ENCODE data around the gene IL19. TPM values are rescaled to one million over a fixed set of nuclear protein-coding genes. Genes with fewer than 3 reads are reported as not detected.

IL19 gene
- total and polyA plus RNA-seq, 4 donors = 0.10 to 0.68 (median 0.12) TPM; not detected in 1

DNA sequence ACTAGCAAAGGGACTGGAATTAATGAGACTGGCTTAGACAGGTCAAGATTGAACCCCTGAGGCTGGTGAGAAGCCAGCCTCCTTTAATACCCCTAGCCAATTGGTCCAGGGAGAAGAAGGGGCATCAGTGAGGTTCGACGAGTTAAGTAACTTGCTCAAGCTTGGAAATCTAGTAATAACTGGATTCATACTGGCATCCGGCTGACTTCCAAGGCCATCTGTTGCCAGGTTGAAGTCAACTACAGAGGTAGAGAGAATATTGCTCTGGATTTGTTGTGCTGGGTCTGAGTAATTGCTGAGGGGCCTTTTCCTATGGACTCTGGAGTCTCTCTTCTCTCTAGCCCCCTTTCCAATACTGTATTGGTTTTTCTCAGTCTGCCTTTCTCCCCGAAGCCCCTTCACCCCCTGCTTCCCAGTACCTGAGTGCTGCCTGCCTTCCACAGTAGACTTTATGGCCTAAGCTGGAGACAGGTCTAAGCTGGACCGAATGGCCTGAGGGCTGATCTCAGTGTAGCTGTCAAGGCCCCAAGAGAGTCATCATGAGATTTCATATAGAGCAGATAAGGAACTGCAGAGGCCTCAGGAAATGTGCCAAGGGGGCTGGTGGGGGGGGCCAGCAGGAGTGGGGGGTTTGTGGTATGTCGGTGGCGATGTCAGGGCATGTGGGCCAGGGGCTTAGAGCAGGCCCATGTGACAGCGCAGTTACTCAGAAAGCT lies 42.4 kb upstream of the IL19 start:
- DNase-seq = no peak
- ATAC-seq (ENCODE audit: insufficient read depth, low FRiP score) = no peak
- Histone ChIP-seq H3K36me3 (ENCODE audit: control insufficient read depth in 4 of 4, insufficient read depth in 4 of 4, low read length in 4 of 4) (peaks cover 15 to 41% (median 23%) of the 10 kb centered on the region in 4 donors), H3K4me3 (no peak overlapping the region), H3K9me3 (ENCODE audit: control insufficient read depth in 4 of 4, insufficient read depth in 3 of 4, low read length in 3 of 4) (no peaks in the 10 kb centered on the region), H3K27ac (ENCODE audit: low read depth in 1 of 2, low read length in 1 of 2) (peak overlapping the region in 1 of 2 donors; percentile 46), H3K27me3 (ENCODE audit: control insufficient read depth in 3 of 3, insufficient read depth in 3 of 3, low read length in 2 of 3) (no peaks in the 10 kb centered on the region), H3K9ac (ENCODE audit: insufficient read depth in 1 of 2, low read length in 2 of 2) (no peak overlapping the region), H3K4me1 (ENCODE audit: control insufficient read depth in 5 of 5, insufficient read depth in 5 of 5, low read length in 5 of 5) (peaks cover 0 to 22% (median 4%) of the 10 kb centered on the region in 5 donors)
- 63 to 75% methylated on average over 8 of the region's 8 CpGs for WGBS, 2 donors
- TF ChIP-seq, protein P1, sequence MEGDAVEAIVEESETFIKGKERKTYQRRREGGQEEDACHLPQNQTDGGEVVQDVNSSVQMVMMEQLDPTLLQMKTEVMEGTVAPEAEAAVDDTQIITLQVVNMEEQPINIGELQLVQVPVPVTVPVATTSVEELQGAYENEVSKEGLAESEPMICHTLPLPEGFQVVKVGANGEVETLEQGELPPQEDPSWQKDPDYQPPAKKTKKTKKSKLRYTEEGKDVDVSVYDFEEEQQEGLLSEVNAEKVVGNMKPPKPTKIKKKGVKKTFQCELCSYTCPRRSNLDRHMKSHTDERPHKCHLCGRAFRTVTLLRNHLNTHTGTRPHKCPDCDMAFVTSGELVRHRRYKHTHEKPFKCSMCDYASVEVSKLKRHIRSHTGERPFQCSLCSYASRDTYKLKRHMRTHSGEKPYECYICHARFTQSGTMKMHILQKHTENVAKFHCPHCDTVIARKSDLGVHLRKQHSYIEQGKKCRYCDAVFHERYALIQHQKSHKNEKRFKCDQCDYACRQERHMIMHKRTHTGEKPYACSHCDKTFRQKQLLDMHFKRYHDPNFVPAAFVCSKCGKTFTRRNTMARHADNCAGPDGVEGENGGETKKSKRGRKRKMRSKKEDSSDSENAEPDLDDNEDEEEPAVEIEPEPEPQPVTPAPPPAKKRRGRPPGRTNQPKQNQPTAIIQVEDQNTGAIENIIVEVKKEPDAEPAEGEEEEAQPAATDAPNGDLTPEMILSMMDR (IDR thresholded peaks at IDR 0.05; ENCODE audit: control extremely low read depth, extremely low read depth) = no peak

DNA sequence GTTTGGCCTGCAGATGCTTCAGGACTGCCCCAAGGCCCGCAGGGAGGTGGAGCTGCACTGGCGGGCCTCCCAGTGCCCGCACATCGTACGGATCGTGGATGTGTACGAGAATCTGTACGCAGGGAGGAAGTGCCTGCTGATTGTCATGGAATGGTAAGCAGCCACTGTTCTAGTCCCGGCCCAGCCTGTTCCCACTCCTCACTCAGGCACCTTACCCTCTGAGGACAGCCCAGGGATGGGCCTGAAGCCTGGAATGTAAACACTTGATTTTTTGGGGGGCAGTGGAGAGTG lies 41.9 kb upstream of the IL19 start:
- ATAC-seq (ENCODE audit: insufficient read depth, low FRiP score) (no peak), DNase-seq (no peak)
- no peak overlapping the region for H3K4me3 ChIP-seq
- WGBS, 2 donors = 36 to 78% methylated on average over 9 of the region's 9 CpGs
- no peak overlapping the region for H3K27ac ChIP-seq (ENCODE audit: low read depth in 1 of 2, low read length in 1 of 2)
- TF ChIP-seq, protein P1 (IDR thresholded peaks at IDR 0.05; ENCODE audit: control extremely low read depth, extremely low read depth) = no peak
- H3K9ac ChIP-seq (ENCODE audit: insufficient read depth in 1 of 2, low read length in 2 of 2) = no peak overlapping the region
- H3K36me3 ChIP-seq (ENCODE audit: control insufficient read depth in 4 of 4, insufficient read depth in 4 of 4, low read length in 4 of 4) = peaks cover 16 to 46% (median 24%) of the 10 kb centered on the region in 4 donors
- H3K27me3 ChIP-seq (ENCODE audit: control insufficient read depth in 3 of 3, insufficient read depth in 3 of 3, low read length in 2 of 3) = no peaks in the 10 kb centered on the region
- no peaks in the 10 kb centered on the region for H3K9me3 ChIP-seq (ENCODE audit: control insufficient read depth in 4 of 4, insufficient read depth in 3 of 4, low read length in 3 of 4)
- H3K4me1 ChIP-seq (ENCODE audit: control insufficient read depth in 5 of 5, insufficient read depth in 5 of 5, low read length in 5 of 5) = peaks cover 0 to 20% (median 4%) of the 10 kb centered on the region in 5 donors

DNA sequence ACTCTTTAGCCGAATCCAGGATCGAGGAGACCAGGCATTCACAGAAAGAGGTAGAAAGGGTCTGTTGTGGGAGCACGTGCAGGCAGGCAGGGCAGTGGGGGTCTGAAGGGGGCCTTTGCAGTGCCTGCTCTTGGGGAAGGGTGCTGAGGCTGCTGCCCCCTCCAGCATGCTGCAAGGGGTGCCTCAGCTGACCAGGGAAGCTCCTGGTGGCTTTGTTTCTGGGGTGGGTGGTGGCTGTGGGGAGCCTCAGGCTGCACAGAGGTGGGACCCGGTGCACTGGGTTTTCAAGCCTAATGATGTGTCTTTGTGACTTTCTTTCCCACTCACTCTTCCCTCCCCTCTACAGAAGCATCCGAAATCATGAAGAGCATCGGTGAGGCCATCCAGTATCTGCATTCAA lies 41.5 kb upstream of the IL19 start:
- no peak for ATAC-seq (ENCODE audit: insufficient read depth, low FRiP score)
- no peaks in the 10 kb centered on the region for H3K27me3 ChIP-seq (ENCODE audit: control insufficient read depth in 3 of 3, insufficient read depth in 3 of 3, low read length in 2 of 3)
- H3K4me1 ChIP-seq (ENCODE audit: control insufficient read depth in 5 of 5, insufficient read depth in 5 of 5, low read length in 5 of 5) = peaks cover 0 to 20% (median under 1%) of the 10 kb centered on the region in 5 donors
- H3K27ac ChIP-seq (ENCODE audit: low read depth in 1 of 2, low read length in 1 of 2) = no peak overlapping the region
- no peak for DNase-seq
- H3K9me3 ChIP-seq (ENCODE audit: control insufficient read depth in 4 of 4, insufficient read depth in 3 of 4, low read length in 3 of 4) = no peaks in the 10 kb centered on the region
- peaks cover 16 to 49% (median 24%) of the 10 kb centered on the region in 4 donors for H3K36me3 ChIP-seq (ENCODE audit: control insufficient read depth in 4 of 4, insufficient read depth in 4 of 4, low read length in 4 of 4)
- no peak overlapping the region for H3K4me3 ChIP-seq
- H3K9ac ChIP-seq (ENCODE audit: insufficient read depth in 1 of 2, low read length in 2 of 2) = no peak overlapping the region
- TF ChIP-seq, protein P1 (IDR thresholded peaks at IDR 0.05; ENCODE audit: control extremely low read depth, extremely low read depth) = no peak
- WGBS, 2 donors = 87 to 95% methylated on average over 6 of the region's 6 CpGs

DNA sequence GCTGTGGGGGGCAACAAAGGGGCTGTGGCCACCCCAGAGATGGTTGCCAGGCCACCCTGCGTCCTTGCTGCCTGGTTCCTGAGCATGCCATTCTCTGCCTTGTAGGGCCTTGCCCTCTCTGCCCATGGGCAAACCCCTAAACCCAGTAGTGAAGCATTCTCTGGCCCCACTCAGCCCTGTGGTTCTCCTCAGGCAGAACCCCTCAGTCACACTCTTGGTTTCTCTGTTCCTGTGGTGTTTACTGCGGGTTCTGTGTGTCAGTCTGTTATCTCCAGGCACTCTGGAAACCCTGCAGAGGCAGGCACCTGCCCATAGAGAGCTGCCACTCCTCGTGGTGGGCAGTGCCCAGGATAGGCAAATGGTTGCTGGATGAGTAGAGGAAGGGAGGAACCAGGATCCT lies 41.1 kb upstream of the IL19 start:
- Histone ChIP-seq H3K9ac (ENCODE audit: insufficient read depth in 1 of 2, low read length in 2 of 2) (no peak overlapping the region), H3K27me3 (ENCODE audit: control insufficient read depth in 3 of 3, insufficient read depth in 3 of 3, low read length in 2 of 3) (no peaks in the 10 kb centered on the region), H3K27ac (ENCODE audit: low read depth in 1 of 2, low read length in 1 of 2) (no peak overlapping the region), H3K4me1 (ENCODE audit: control insufficient read depth in 5 of 5, insufficient read depth in 5 of 5, low read length in 5 of 5) (peaks cover 0 to 20% (median 0%) of the 10 kb centered on the region in 5 donors), H3K9me3 (ENCODE audit: control insufficient read depth in 4 of 4, insufficient read depth in 3 of 4, low read length in 3 of 4) (no peaks in the 10 kb centered on the region), H3K4me3 (no peak overlapping the region), H3K36me3 (ENCODE audit: control insufficient read depth in 4 of 4, insufficient read depth in 4 of 4, low read length in 4 of 4) (peaks cover 16 to 50% (median 24%) of the 10 kb centered on the region in 4 donors)
- ATAC-seq (ENCODE audit: insufficient read depth, low FRiP score) (no peak), DNase-seq (no peak)
- 92 to 93% methylated on average over 3 of the region's 3 CpGs for WGBS, 2 donors
- TF ChIP-seq, protein P1 (IDR thresholded peaks at IDR 0.05; ENCODE audit: control extremely low read depth, extremely low read depth) = no peak

All from lung (tissue), 12 donors.